NCI-H345 treated with DMSO at 0.1 percent for 48 hours (cell line): Measurements from ENCODE around the gene DHRS3.
A peak's percentile ranks its signal among the peaks of the same experiment; 100 is the strongest.
"Not testable (repeated sequence)": the region's sequence is repeated elsewhere in the genome, so short reads cannot be mapped to it uniquely, and the experiment has no call there.

Source experiments
- DNase-seq: peaks from one replicate; lab custom pipeline; 2025; ENCODE audit not compliant: unreplicated experiment; lab: John Stamatoyannopoulos, UW

Gene DHRS3

GRCh38 chr1:12617901-12618660, at the start of gene DHRS3:
TSS of gene DHRS3 (minus strand) at chr1:12618210. CDS start at chr1:12617348, 862 bp downstream.
- peak; percentile 82 for DNase-seq

GRCh38 chr1:12666141-12666735, 48.2 kb upstream of the DHRS3 start:
- no peak for DNase-seq

GRCh38 chr1:12665511-12665910, 47.5 kb upstream of the DHRS3 start:
- no peak for DNase-seq

GRCh38 chr1:12662556-12662955, 44.5 kb upstream of the DHRS3 start:
- no peak for DNase-seq

- no peak for DNase-seq
Observed at GRCh38 chr1:12661606-12662219, 43.7 kb upstream of the DHRS3 start.

- DNase-seq: peak; percentile 68
Observed at GRCh38 chr1:12658531-12659453, 40.8 kb upstream of the DHRS3 start.

GRCh38 chr1:12657885-12658512, 40.0 kb upstream of the DHRS3 start:
- not testable (repeated sequence) for DNase-seq

GRCh38 chr1:12657060-12657884, 39.3 kb upstream of the DHRS3 start:
- no peak for DNase-seq

- no peak for DNase-seq
Observed at GRCh38 chr1:12656575-12656974, 38.6 kb upstream of the DHRS3 start.

GRCh38 chr1:12654657-12655056, 36.6 kb upstream of the DHRS3 start:
- no peak for DNase-seq

- no peak for DNase-seq
Observed at GRCh38 chr1:12654004-12654567, 36.1 kb upstream of the DHRS3 start.

GRCh38 chr1:12649971-12650421, 32.0 kb upstream of the DHRS3 start:
- DNase-seq: no peak

- no peak for DNase-seq
Observed at GRCh38 chr1:12648741-12649140, 30.7 kb upstream of the DHRS3 start.

GRCh38 chr1:12645401-12645800, 27.4 kb upstream of the DHRS3 start:
- not testable (repeated sequence) for DNase-seq

- no peak for DNase-seq
Observed at GRCh38 chr1:12644829-12645228, 26.8 kb upstream of the DHRS3 start.

- DNase-seq: no peak
Observed at GRCh38 chr1:12644237-12644636, 26.2 kb upstream of the DHRS3 start.

GRCh38 chr1:12643785-12644184, 25.8 kb upstream of the DHRS3 start, which contains the start of gene AADACL4:
TSS of gene AADACL4 (plus strand) at chr1:12644085. CDS start at chr1:12644547, 462 bp downstream.
- DNase-seq: no peak

GRCh38 chr1:12643079-12643478, 25.1 kb upstream of the DHRS3 start:
- DNase-seq: no peak

- no peak for DNase-seq
Observed at GRCh38 chr1:12640958-12641272, 22.9 kb upstream of the DHRS3 start.
